ENCODE data around the gene NCBP3.

Gene NCBP3

GRCh38 chr17:3887394-3887793 is 41.3 kb upstream of the NCBP3 start:
- no peak for TF ChIP-seq CTCF (IDR thresholded peaks at IDR 0.05)

GRCh38 chr17:3886776-3887175 is 40.7 kb upstream of the NCBP3 start:
- TF ChIP-seq CTCF (IDR thresholded peaks at IDR 0.05) = no peak

- no peak for TF ChIP-seq CTCF (IDR thresholded peaks at IDR 0.05)
These were observed 39.9 kb upstream of the NCBP3 start for GRCh38 chr17:3885970-3886369.

- TF ChIP-seq CTCF (IDR thresholded peaks at IDR 0.05) = no peak
These were observed 39.2 kb upstream of the NCBP3 start for GRCh38 chr17:3885271-3885670.

GRCh38 chr17:3884188-3884587 is 38.1 kb upstream of the NCBP3 start:
- no peak for TF ChIP-seq CTCF (IDR thresholded peaks at IDR 0.05)

GRCh38 chr17:3882276-3882675 is 36.2 kb upstream of the NCBP3 start:
- no peak for TF ChIP-seq CTCF (IDR thresholded peaks at IDR 0.05)

- no peak for TF ChIP-seq CTCF (IDR thresholded peaks at IDR 0.05)
These were observed 34.9 kb upstream of the NCBP3 start for GRCh38 chr17:3880983-3881382.
